HG03196 (cell line): ENCODE measurements around the gene SGMS2.

Experiments used
- ATAC-seq: cut with Tn5 transposase; IDR thresholded peaks from one replicate; pipeline ENCODE4 v1.9.1; 2021; ENCODE audit not compliant: unreplicated experiment

The SGMS2 gene

GRCh38 chr4:107863850-107864371 lies 39.2 kb downstream of the SGMS2 start:
- no peak for ATAC-seq

GRCh38 chr4:107866726-107867125 lies 42.0 kb downstream of the SGMS2 start:
- no peak for ATAC-seq

- ATAC-seq: no peak
Observed at GRCh38 chr4:107870236-107870635, 45.5 kb downstream of the SGMS2 start.

- ATAC-seq: no peak
Observed at GRCh38 chr4:107870916-107871786, 46.4 kb downstream of the SGMS2 start.

- ATAC-seq: no peak
Observed at GRCh38 chr4:107874024-107874423, 49.3 kb downstream of the SGMS2 start.

- ATAC-seq: no peak
Observed at GRCh38 chr4:107876099-107876498, 51.4 kb downstream of the SGMS2 start.

GRCh38 chr4:107877361-107877760 lies 52.6 kb downstream of the SGMS2 start:
- ATAC-seq: no peak

- ATAC-seq: no peak
Observed at GRCh38 chr4:107885865-107886264, 61.1 kb downstream of the SGMS2 start.

GRCh38 chr4:107888237-107888636 lies 63.5 kb downstream of the SGMS2 start:
- no peak for ATAC-seq

GRCh38 chr4:107890779-107891178 lies 66.0 kb downstream of the SGMS2 start:
- ATAC-seq: no peak

GRCh38 chr4:107891299-107891698 lies 66.6 kb downstream of the SGMS2 start:
- no peak for ATAC-seq

- ATAC-seq: no peak
Observed at GRCh38 chr4:107893171-107894137, 68.7 kb downstream of the SGMS2 start.

GRCh38 chr4:107894138-107894603 lies 69.4 kb downstream of the SGMS2 start:
- ATAC-seq: no peak

GRCh38 chr4:107896158-107896645 lies 71.5 kb downstream of the SGMS2 start:
- ATAC-seq: no peak

- no peak for ATAC-seq
Observed at GRCh38 chr4:107896646-107897045, 71.9 kb downstream of the SGMS2 start.

- ATAC-seq: no peak
Observed at GRCh38 chr4:107897823-107898222, 73.1 kb downstream of the SGMS2 start.

GRCh38 chr4:107900067-107900466 lies 75.3 kb downstream of the SGMS2 start:
- ATAC-seq: no peak

GRCh38 chr4:107900508-107900907 lies 75.8 kb downstream of the SGMS2 start:
- ATAC-seq: no peak

- no peak for ATAC-seq
Observed at GRCh38 chr4:107901213-107901934, 76.6 kb downstream of the SGMS2 start.

GRCh38 chr4:107902715-107903114 lies 78.0 kb downstream of the SGMS2 start:
- peak; percentile 92 for ATAC-seq
